Nucleus accumbens (tissue), 56 donors: ENCODE results near the gene SMC5.
"Not testable (repeated sequence)": the region's sequence is repeated elsewhere in the genome, so short reads cannot be mapped to it uniquely, and the experiment has no call there.

Experiments used
- DNase-seq, 56 donors: peaks; one replicate each; lab custom pipeline; 2025; lab: John Stamatoyannopoulos, UW

Gene SMC5

GRCh38 chr9:70258692-70259511, at the start of gene SMC5:
SMC5 (plus strand) TSS chr9:70258978; CDS start chr9:70259079, 101 bp downstream.
- peak; percentile 24 to 95 (median 84) for DNase-seq

- no peak for DNase-seq
Observed at GRCh38 chr9:70217029-70217428, 41.7 kb upstream of the SMC5 start.

GRCh38 chr9:70218767-70219166, 40.0 kb upstream of the SMC5 start:
- DNase-seq: no peak

- no peak for DNase-seq
Observed at GRCh38 chr9:70220216-70220615, 38.6 kb upstream of the SMC5 start.

- DNase-seq: no peak
Observed at GRCh38 chr9:70222354-70222753, 36.4 kb upstream of the SMC5 start.

- no peak for DNase-seq
Observed at GRCh38 chr9:70228118-70228517, 30.7 kb upstream of the SMC5 start.

GRCh38 chr9:70228611-70229010, 30.2 kb upstream of the SMC5 start:
- DNase-seq: no peak

- peak in 1 of 56 donors; percentile 3 for DNase-seq
Observed at GRCh38 chr9:70229026-70229425, 29.8 kb upstream of the SMC5 start.

- DNase-seq: no peak
Observed at GRCh38 chr9:70229579-70229978, 29.2 kb upstream of the SMC5 start.

GRCh38 chr9:70232476-70232875, 26.3 kb upstream of the SMC5 start:
- no peak for DNase-seq

- not testable (repeated sequence) for DNase-seq
Observed at GRCh38 chr9:70234208-70234607, 24.6 kb upstream of the SMC5 start.

- not testable (repeated sequence) for DNase-seq
Observed at GRCh38 chr9:70245952-70246351, 12.8 kb upstream of the SMC5 start.

GRCh38 chr9:70250221-70250620, 8.6 kb upstream of the SMC5 start:
- no peak for DNase-seq

- no peak for DNase-seq
Observed at GRCh38 chr9:70255486-70255885, 3.3 kb upstream of the SMC5 start.

- DNase-seq: no peak
Observed at GRCh38 chr9:70256123-70256551, 2.6 kb upstream of the SMC5 start.

GRCh38 chr9:70257502-70257901, 1.3 kb upstream of the SMC5 start:
- no peak for DNase-seq

- peak in 42 of 56 donors; percentile 26 to 81 (median 58) for DNase-seq
Observed at GRCh38 chr9:70257991-70258691, 637 bp upstream of the SMC5 start.

- peak in 2 of 56 donors; percentile 25 to 26 for DNase-seq
Observed at GRCh38 chr9:70259512-70259802, 679 bp downstream of the SMC5 start.

- no peak for DNase-seq
Observed at GRCh38 chr9:70260007-70260443, 1.2 kb downstream of the SMC5 start.

GRCh38 chr9:70260606-70261005, 1.8 kb downstream of the SMC5 start:
- DNase-seq: no peak

GRCh38 chr9:70261131-70261870, 2.5 kb downstream of the SMC5 start:
- no peak for DNase-seq
